ENCODE data around the gene SERINC3.

GRCh38 chr20:44479643-44480042 lies 42.2 kb downstream of the SERINC3 start:
- no peak for TF ChIP-seq EZH2 (optimal IDR thresholded peaks at IDR 0.05; ENCODE audit: low read depth, low read length)
- no peak for TF ChIP-seq CTCF (IDR thresholded peaks at IDR 0.05; ENCODE audit: low read length)
- no peak for TF ChIP-seq EZH2phosphoT487 (IDR thresholded peaks at IDR 0.05; ENCODE audit: low read length)

Data from MM.1S (cell line).